ENCODE measurements around the gene RAB3D.
"Not testable (repeated sequence)": the region's sequence is repeated elsewhere in the genome, so short reads cannot be mapped to it uniquely, and the experiment has no call there.

DNA sequence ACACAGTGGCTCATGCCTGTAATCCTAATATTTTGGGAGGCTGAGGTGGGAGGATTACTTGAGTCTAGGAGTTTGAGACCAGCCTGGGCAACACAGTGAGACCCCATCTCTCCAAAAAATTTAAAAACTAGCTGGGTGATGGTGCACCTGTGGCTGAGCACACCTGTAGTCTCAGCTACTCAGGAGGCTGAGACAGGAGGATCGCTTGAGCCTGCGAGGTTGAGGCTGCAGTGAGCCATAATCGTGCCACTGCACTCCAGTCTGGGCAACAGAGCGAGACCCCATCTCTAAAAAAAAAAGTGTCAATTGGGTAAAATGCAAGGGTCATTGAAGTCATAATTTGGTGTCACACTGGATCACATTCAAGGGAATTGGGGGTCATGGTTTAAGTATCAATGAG is 14.6 kb upstream of the RAB3D start:
- TF ChIP-seq, protein P1, sequence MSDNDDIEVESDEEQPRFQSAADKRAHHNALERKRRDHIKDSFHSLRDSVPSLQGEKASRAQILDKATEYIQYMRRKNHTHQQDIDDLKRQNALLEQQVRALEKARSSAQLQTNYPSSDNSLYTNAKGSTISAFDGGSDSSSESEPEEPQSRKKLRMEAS (IDR thresholded peaks at IDR 0.05): not testable (repeated sequence)
- TF ChIP-seq, protein P2, sequence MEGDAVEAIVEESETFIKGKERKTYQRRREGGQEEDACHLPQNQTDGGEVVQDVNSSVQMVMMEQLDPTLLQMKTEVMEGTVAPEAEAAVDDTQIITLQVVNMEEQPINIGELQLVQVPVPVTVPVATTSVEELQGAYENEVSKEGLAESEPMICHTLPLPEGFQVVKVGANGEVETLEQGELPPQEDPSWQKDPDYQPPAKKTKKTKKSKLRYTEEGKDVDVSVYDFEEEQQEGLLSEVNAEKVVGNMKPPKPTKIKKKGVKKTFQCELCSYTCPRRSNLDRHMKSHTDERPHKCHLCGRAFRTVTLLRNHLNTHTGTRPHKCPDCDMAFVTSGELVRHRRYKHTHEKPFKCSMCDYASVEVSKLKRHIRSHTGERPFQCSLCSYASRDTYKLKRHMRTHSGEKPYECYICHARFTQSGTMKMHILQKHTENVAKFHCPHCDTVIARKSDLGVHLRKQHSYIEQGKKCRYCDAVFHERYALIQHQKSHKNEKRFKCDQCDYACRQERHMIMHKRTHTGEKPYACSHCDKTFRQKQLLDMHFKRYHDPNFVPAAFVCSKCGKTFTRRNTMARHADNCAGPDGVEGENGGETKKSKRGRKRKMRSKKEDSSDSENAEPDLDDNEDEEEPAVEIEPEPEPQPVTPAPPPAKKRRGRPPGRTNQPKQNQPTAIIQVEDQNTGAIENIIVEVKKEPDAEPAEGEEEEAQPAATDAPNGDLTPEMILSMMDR (IDR thresholded peaks at IDR 0.05; ENCODE audit: low read depth, low read length, missing input control): not testable (repeated sequence)
- not testable (repeated sequence) for TF ChIP-seq EGR1 (IDR thresholded peaks at IDR 0.05; ENCODE audit: low read depth in 2 of 2); SP1 (IDR thresholded peaks at IDR 0.05); YY1 (IDR thresholded peaks at IDR 0.05); RAD21 (IDR thresholded peaks at IDR 0.05); NR2F2 (IDR thresholded peaks at IDR 0.05)
- TF ChIP-seq, protein P3, sequence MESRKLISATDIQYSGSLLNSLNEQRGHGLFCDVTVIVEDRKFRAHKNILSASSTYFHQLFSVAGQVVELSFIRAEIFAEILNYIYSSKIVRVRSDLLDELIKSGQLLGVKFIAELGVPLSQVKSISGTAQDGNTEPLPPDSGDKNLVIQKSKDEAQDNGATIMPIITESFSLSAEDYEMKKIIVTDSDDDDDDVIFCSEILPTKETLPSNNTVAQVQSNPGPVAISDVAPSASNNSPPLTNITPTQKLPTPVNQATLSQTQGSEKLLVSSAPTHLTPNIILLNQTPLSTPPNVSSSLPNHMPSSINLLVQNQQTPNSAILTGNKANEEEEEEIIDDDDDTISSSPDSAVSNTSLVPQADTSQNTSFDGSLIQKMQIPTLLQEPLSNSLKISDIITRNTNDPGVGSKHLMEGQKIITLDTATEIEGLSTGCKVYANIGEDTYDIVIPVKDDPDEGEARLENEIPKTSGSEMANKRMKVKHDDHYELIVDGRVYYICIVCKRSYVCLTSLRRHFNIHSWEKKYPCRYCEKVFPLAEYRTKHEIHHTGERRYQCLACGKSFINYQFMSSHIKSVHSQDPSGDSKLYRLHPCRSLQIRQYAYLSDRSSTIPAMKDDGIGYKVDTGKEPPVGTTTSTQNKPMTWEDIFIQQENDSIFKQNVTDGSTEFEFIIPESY (IDR thresholded peaks at IDR 0.05): not testable (repeated sequence)
- TF ChIP-seq, protein P4, sequence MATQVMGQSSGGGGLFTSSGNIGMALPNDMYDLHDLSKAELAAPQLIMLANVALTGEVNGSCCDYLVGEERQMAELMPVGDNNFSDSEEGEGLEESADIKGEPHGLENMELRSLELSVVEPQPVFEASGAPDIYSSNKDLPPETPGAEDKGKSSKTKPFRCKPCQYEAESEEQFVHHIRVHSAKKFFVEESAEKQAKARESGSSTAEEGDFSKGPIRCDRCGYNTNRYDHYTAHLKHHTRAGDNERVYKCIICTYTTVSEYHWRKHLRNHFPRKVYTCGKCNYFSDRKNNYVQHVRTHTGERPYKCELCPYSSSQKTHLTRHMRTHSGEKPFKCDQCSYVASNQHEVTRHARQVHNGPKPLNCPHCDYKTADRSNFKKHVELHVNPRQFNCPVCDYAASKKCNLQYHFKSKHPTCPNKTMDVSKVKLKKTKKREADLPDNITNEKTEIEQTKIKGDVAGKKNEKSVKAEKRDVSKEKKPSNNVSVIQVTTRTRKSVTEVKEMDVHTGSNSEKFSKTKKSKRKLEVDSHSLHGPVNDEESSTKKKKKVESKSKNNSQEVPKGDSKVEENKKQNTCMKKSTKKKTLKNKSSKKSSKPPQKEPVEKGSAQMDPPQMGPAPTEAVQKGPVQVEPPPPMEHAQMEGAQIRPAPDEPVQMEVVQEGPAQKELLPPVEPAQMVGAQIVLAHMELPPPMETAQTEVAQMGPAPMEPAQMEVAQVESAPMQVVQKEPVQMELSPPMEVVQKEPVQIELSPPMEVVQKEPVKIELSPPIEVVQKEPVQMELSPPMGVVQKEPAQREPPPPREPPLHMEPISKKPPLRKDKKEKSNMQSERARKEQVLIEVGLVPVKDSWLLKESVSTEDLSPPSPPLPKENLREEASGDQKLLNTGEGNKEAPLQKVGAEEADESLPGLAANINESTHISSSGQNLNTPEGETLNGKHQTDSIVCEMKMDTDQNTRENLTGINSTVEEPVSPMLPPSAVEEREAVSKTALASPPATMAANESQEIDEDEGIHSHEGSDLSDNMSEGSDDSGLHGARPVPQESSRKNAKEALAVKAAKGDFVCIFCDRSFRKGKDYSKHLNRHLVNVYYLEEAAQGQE (IDR thresholded peaks at IDR 0.05): not testable (repeated sequence)

Measured in liver (tissue), 3 donors.